HepG2 (cell line): ENCODE data around the gene PLAC9. TPM values are rescaled to one million over a fixed set of nuclear protein-coding genes. Genes with fewer than 3 reads are reported as not detected.

Experiments used
- ATAC-seq: fragments of 200-7000 bp; cut with Tn5 transposase; 3 replicates; pipeline ENCODE4 v1.9.1; 2020; ENCODE audit warnings: mild to moderate bottlenecking, moderate library complexity
- BruUV-seq: library from RNA; stranded (reverse); fragments of 400-500 nt; replicated peaks from 2 replicates; lab custom pipeline; 2021; lab: Mats Ljungman, UMichigan
- CTCF ChIA-PET: fragments of 300-600 bp; formaldehyde crosslinking; extraction: SDS; loops from one replicate; lab custom pipeline; 2021; ENCODE audit warnings: low total read pairs, inconsistent platforms, low intra/inter-chr PET ratio; lab: Yijun Ruan, JAX
- POLR2A ChIA-PET: fragments of 350-600 bp; sonication (Branson Sonifier 250); formaldehyde crosslinking; loops from one replicate; lab custom pipeline; 2020; ENCODE audit warnings: antibody characterized with exemption, inconsistent platforms; lab: Yijun Ruan, JAX
- DNase-seq: peaks from one replicate; pipeline ENCODE4 v3.0.0-alpha.2; 2015; ENCODE audit warnings: low spot score
- FAIRE-seq: peaks from 3 replicates; lab custom pipeline; 2011; peaks lifted over from hg19 to GRCh38; lab: Jason Lieb, UNC
- H2AFZ ChIP-seq: one replicate; pipeline ENCODE4 v1.6.1; 2011; ENCODE audit warnings: low read length, inconsistent platforms
- H3K27ac ChIP-seq: fragments of 300-600 bp; 3 replicates; pipeline ENCODE4 v1.8.0; 2011; ENCODE audit warnings: mixed run types, mild to moderate bottlenecking, mixed read lengths, low read length, inconsistent platforms; ENCODE audit not compliant: insufficient read depth; ENCODE audit errors: extremely low read length
- H3K27me3 ChIP-seq, 2 experiments: fragments of 200-600 bp in 1 of 2; 2 replicates in 1 of 2; 3 replicates in 1 of 2; pipeline versions ENCODE4 v1.6.0 to v1.8.0; 2011; ENCODE audit warnings: low read length in 2 of 2, mild to moderate bottlenecking in 2 of 2, moderate library complexity in 2 of 2, inconsistent platforms in 1 of 2; ENCODE audit not compliant: insufficient read depth in 2 of 2, control insufficient read depth in 1 of 2
- H3K36me3 ChIP-seq, 2 experiments: fragments of 200-600 bp in 1 of 2; replicated peaks in 1 of 2; 2 replicates in 1 of 2; 3 replicates in 1 of 2; pipeline versions ENCODE4 v1.5.1 to v1.8.0; 2011; ENCODE audit warnings: low read length in 2 of 2, inconsistent platforms in 1 of 2; ENCODE audit not compliant: insufficient read depth in 2 of 2, control insufficient read depth in 1 of 2
- H3K4me1 ChIP-seq: 2 replicates; pipeline ENCODE4 v1.5.1; 2012; ENCODE audit warnings: low read length, inconsistent platforms; ENCODE audit not compliant: insufficient read depth
- H3K4me2 ChIP-seq: 2 replicates; pipeline ENCODE4 v1.6.0; 2011; ENCODE audit warnings: low read depth, low read length, inconsistent platforms
- H3K4me3 ChIP-seq, 3 experiments: fragments of 200-600 bp in 1 of 3; sonication (generic), shearing (Covaris generic) in 1 of 3; replicated peaks in 1 of 3; 2 replicates each; pipeline ENCODE4 v1.5.1; 2011 to 2016; ENCODE audit warnings: low read length in 3 of 3, inconsistent platforms in 2 of 3, low read depth in 2 of 3, mild to moderate bottlenecking in 2 of 3, control low read depth in 1 of 3, mixed read lengths in 1 of 3; ENCODE audit not compliant: insufficient read depth in 1 of 3
- H3K79me2 ChIP-seq: one replicate; pipeline ENCODE4 v1.6.1; 2011; ENCODE audit warnings: low read length, inconsistent platforms; ENCODE audit not compliant: insufficient read depth
- H3K9ac ChIP-seq: 2 replicates; pipeline ENCODE4 v1.6.0; 2011; ENCODE audit warnings: mild to moderate bottlenecking, low read depth, low read length, inconsistent platforms; ENCODE audit not compliant: insufficient read depth
- H3K9me3 ChIP-seq: 2 replicates; pipeline ENCODE4 v1.5.1; 2012; ENCODE audit warnings: mild to moderate bottlenecking, low read length
- H4K20me1 ChIP-seq: 2 replicates; pipeline ENCODE4 v1.6.0; 2011; ENCODE audit warnings: inconsistent platforms, mild to moderate bottlenecking, low read length, moderate library complexity; ENCODE audit not compliant: insufficient read depth
- SIX1 ChIP-seq: sonication (generic); formaldehyde crosslinking; IDR thresholded peaks from 2 replicates; pipeline ENCODE4 v1.4.0; 2020; ENCODE audit warnings: missing genetic modification reagents, borderline replicate concordance
- TRIM24 ChIP-seq: sonication (generic); formaldehyde crosslinking; IDR thresholded peaks from 2 replicates; pipeline ENCODE4 v1.8.0; 2022; ENCODE audit warnings: mild to moderate bottlenecking, missing genetic modification reagents
- ZFP41 ChIP-seq: sonication (generic); formaldehyde crosslinking; IDR thresholded peaks from 2 replicates; pipeline ENCODE4 v1.4.0; 2020; ENCODE audit warnings: mild to moderate bottlenecking, missing genetic modification reagents, borderline replicate concordance
- ZNF335 ChIP-seq: sonication (generic); formaldehyde crosslinking; IDR thresholded peaks from 2 replicates; pipeline ENCODE4 v1.4.0; 2020; ENCODE audit warnings: missing genetic modification reagents
- WGBS: methylation state at CpG from one replicate; pipeline ENCODE4 v1.1.6; 2017; ENCODE audit warnings: low lambda C conversion rate; 5-methylcytosine and 5-hydroxymethylcytosine counted together
- in situ Hi-C: cut with HindIII; loops from 2 replicates; pipeline ENCODE4 v1.10.0; 2017; ENCODE audit warnings: low pct_unique_long_range_greater_than_20kb; ENCODE audit not compliant: extremely low pct_ligation_motif_present
- intact Hi-C: fragments of 100-400 bp; cut with micrococcal nuclease; formaldehyde crosslinking; loops from one replicate; pipeline ENCODE4 v1.10.0; 2022; ENCODE audit not compliant: unreplicated experiment
- polyA plus RNA-seq, 8 experiments: library from polyadenylated mRNA; depleted of rRNA in 3 of 8; stranded (reverse) in 7 of 8; unstranded in 1 of 8; fragments of >200 nt; fragmentation: Illumina TruSeq in 4 of 8; extraction: Trizol in 4 of 8; gene quantifications; 2 replicates each; pipeline versions ENCODE4 v1.2.1 to v1.2.3, GENCODE V29; 2011 to 2016; ENCODE audit warnings: low read depth in 4 of 8, missing spikeins in 1 of 8, mixed read lengths in 1 of 8; ENCODE audit not compliant: insufficient read depth in 1 of 8
- total RNA-seq, 5 experiments: library from RNA; depleted of rRNA; stranded (reverse); fragments of >200 nt; fragmentation: Illumina TruSeq; extraction: Trizol; gene quantifications; 2 replicates each; pipeline ENCODE4 v1.2.3, GENCODE V29; 2016; ENCODE audit warnings: low read depth in 1 of 5
- TF ChIP-seq, protein P1 (sequence below): sonication (generic); formaldehyde crosslinking; IDR thresholded peaks from 2 replicates; pipeline ENCODE4 v1.4.0; 2020; ENCODE audit warnings: missing genetic modification reagents

Gene PLAC9
- total and polyA plus RNA-seq, 2 of the 13 experiments (the other 11 are each of a cell fraction or from before 2014, with no cell fraction given), result not detected

DNA sequence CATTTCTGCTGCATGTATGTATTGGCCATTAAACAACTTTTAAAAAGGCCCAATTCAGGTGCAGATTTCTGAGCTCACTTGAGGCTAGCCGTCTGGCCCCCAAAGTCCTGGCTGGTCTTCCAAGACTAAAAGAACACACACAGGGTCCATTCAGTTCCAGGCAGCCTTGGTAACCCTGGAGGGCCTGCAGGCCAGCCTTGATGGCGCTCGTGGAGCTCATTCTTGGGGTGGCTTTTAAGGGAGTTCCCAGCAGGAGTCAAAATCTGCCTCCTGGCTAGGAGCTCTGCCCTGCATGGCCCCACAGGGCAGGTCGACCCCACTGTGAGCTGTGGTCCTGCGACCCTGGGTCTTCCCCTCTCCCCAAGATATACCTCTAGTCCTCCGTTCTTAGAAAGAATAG is 44.0 kb downstream of the PLAC9 start:
- H3K36me3 ChIP-seq, result peaks cover 1 to 3% of the 10 kb centered on the region in 2 experiments; a peak in 2 of 5 replicates
- DNase-seq, result no peak
- no peak overlapping the region for H2AFZ ChIP-seq
- H4K20me1 ChIP-seq, result no peaks in the 10 kb centered on the region
- no peak for ATAC-seq
- ChIA-PET POLR2A (no interaction called here), CTCF (no interaction called here)
- no peak overlapping the region for H3K9ac ChIP-seq
- intact Hi-C loops (no loop called here), in situ Hi-C loops (no loop called here)
- no peaks in the 10 kb centered on the region for H3K27me3 ChIP-seq
- no peak for FAIRE-seq
- no TSS peak for BruUV-seq
- TF ChIP-seq SIX1 (CRISPR knock-in tag), result no peak
- TF ChIP-seq TRIM24 (CRISPR knock-in tag), result no peak
- TF ChIP-seq, protein P1, sequence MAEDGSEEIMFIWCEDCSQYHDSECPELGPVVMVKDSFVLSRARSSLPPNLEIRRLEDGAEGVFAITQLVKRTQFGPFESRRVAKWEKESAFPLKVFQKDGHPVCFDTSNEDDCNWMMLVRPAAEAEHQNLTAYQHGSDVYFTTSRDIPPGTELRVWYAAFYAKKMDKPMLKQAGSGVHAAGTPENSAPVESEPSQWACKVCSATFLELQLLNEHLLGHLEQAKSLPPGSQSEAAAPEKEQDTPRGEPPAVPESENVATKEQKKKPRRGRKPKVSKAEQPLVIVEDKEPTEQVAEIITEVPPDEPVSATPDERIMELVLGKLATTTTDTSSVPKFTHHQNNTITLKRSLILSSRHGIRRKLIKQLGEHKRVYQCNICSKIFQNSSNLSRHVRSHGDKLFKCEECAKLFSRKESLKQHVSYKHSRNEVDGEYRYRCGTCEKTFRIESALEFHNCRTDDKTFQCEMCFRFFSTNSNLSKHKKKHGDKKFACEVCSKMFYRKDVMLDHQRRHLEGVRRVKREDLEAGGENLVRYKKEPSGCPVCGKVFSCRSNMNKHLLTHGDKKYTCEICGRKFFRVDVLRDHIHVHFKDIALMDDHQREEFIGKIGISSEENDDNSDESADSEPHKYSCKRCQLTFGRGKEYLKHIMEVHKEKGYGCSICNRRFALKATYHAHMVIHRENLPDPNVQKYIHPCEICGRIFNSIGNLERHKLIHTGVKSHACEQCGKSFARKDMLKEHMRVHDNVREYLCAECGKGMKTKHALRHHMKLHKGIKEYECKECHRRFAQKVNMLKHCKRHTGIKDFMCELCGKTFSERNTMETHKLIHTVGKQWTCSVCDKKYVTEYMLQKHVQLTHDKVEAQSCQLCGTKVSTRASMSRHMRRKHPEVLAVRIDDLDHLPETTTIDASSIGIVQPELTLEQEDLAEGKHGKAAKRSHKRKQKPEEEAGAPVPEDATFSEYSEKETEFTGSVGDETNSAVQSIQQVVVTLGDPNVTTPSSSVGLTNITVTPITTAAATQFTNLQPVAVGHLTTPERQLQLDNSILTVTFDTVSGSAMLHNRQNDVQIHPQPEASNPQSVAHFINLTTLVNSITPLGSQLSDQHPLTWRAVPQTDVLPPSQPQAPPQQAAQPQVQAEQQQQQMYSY (CRISPR knock-in tag), result no peak
- no peak for TF ChIP-seq ZFP41 (CRISPR knock-in tag)
- TF ChIP-seq ZNF335 (CRISPR knock-in tag), result no peak
- H3K4me1 ChIP-seq, result peaks cover 14% of the 10 kb centered on the region
- 94% methylated on average over 3 of the region's 6 CpGs for WGBS
- peaks cover 5% of the 10 kb centered on the region for H3K79me2 ChIP-seq
- H3K4me3 ChIP-seq, result no peak overlapping the region
- no peak overlapping the region for H3K27ac ChIP-seq
- H3K9me3 ChIP-seq, result no peaks in the 10 kb centered on the region
- H3K4me2 ChIP-seq, result no peak overlapping the region
